ENCODE data around the gene RPS13. TPM values are rescaled to one million over a fixed set of nuclear protein-coding genes. Genes with fewer than 3 reads are reported as not detected.

The RPS13 gene
- total and polyA plus RNA-seq, 2 donors (not counting 1 experiment from before 2014, with no cell fraction given) = 1,411 to 1,599 TPM

GRCh38 chr11:17077240-17077519, 287 bp downstream of the RPS13 start:
- H3K4me1 ChIP-seq (ENCODE audit: control insufficient read depth in 2 of 2, insufficient read depth in 2 of 2, low read length in 2 of 2) = peaks cover 23 to 26% of the 10 kb centered on the region in 2 donors
- Mint-ChIP-seq H3K27me3 (no peaks in the 10 kb centered on the region), H3K9me3 (ENCODE audit: insufficient read depth) (no peaks in the 10 kb centered on the region), H3K4me3 (peak overlapping the region; percentile 89), H3K4me1 (peaks cover 39% of the 10 kb centered on the region), H3K27ac (peak overlapping the region; percentile 92)
- peaks cover 21% of the 10 kb centered on the region for H3K79me2 ChIP-seq (ENCODE audit: control insufficient read depth, insufficient read depth, low read length)
- H3K4me3 ChIP-seq (ENCODE audit: control extremely low read depth in 1 of 5, extremely low read depth in 1 of 5, insufficient read depth in 1 of 5, low read depth in 2 of 5, low read length in 4 of 5) = peak overlapping the region; percentile 60 to 97 (median 89)
- no peak for TF ChIP-seq CTCF (IDR thresholded peaks at IDR 0.05)
- TF ChIP-seq EZH2 (IDR thresholded peaks at IDR 0.05; ENCODE audit: borderline replicate concordance, insufficient read depth, low read depth, low read length, poor library complexity, severe bottlenecking) = no peak
- intact Hi-C loops (cut with micrococcal nuclease) = loop anchor here (1.0 to 5.0 kb wide), 7 partner anchors 131 to 1555 kb away; partner anchors contain the start of genes C11orf58, KCNJ11, NCR3LG1 and NUCB2
- H3K36me3 ChIP-seq (replicated peaks in 1 of 2; ENCODE audit: control extremely low read depth in 1 of 2, control insufficient read depth in 1 of 2, extremely low read depth in 1 of 2, insufficient read depth in 2 of 2, low read length in 1 of 2) = peaks cover 0 to 24% of the 10 kb centered on the region in 2 experiments
- peaks cover 4% of the 10 kb centered on the region for H4K20me1 ChIP-seq (ENCODE audit: control insufficient read depth, insufficient read depth, low read length, poor library complexity, severe bottlenecking)
- peak overlapping the region; percentile 94 for H3K9ac ChIP-seq (ENCODE audit: low read length)
- ATAC-seq (ENCODE audit: low read depth) (peak; percentile 13), DNase-seq (no peak)
- H3K27ac ChIP-seq (ENCODE audit: low read length in 2 of 2) = peak overlapping the region; percentile 94
- ChIA-PET POLR2A (interaction anchor here (0.6 to 1.7 kb wide), 5 partner anchors 131 to 936 kb away, joined by 3 to 14 read pairs (median 4); partner anchors contain the start of genes C11orf58 and PIK3C2A), CTCF (no interaction called here)
- H2AFZ ChIP-seq (ENCODE audit: insufficient read depth, low read depth, low read length, poor library complexity, severe bottlenecking) = peak overlapping the region; percentile 98
- H3K4me2 ChIP-seq (replicated peaks; ENCODE audit: low read depth, low read length, poor library complexity, severe bottlenecking) = peak overlapping the region; percentile 97
- 1% methylated on average over 14 of the region's 20 CpGs for WGBS (ENCODE audit: insufficient coverage)
- H3K27me3 ChIP-seq (replicated peaks in 1 of 4; ENCODE audit: control extremely low read depth in 1 of 4, control insufficient read depth in 3 of 4, insufficient read depth in 4 of 4, low read length in 3 of 4) = no peaks in the 10 kb centered on the region
- H3K9me3 ChIP-seq (ENCODE audit: control extremely low read depth in 1 of 3, control insufficient read depth in 2 of 3, insufficient read depth in 1 of 3, low read length in 2 of 3) = no peaks in the 10 kb centered on the region

GRCh38 chr11:17076517-17077239, 789 bp downstream of the RPS13 start:
- Mint-ChIP-seq H3K27me3 (no peaks in the 10 kb centered on the region), H3K9me3 (ENCODE audit: insufficient read depth) (no peaks in the 10 kb centered on the region), H3K27ac (peak overlapping the region; percentile 92), H3K4me1 (peaks cover 39% of the 10 kb centered on the region), H3K4me3 (peak overlapping the region; percentile 89)
- DNase-seq (no peak), ATAC-seq (ENCODE audit: low read depth) (no peak)
- Histone ChIP-seq H3K27ac (ENCODE audit: low read length in 2 of 2) (peak overlapping the region; percentile 94), H3K9me3 (ENCODE audit: control extremely low read depth in 1 of 3, control insufficient read depth in 2 of 3, insufficient read depth in 1 of 3, low read length in 2 of 3) (no peaks in the 10 kb centered on the region), H3K4me3 (ENCODE audit: control extremely low read depth in 1 of 5, extremely low read depth in 1 of 5, insufficient read depth in 1 of 5, low read depth in 2 of 5, low read length in 4 of 5) (peak overlapping the region; percentile 60 to 97 (median 89)), H3K79me2 (ENCODE audit: control insufficient read depth, insufficient read depth, low read length) (peaks cover 21% of the 10 kb centered on the region), H3K4me2 (replicated peaks; ENCODE audit: low read depth, low read length, poor library complexity, severe bottlenecking) (peak overlapping the region; percentile 97), H3K27me3 (replicated peaks in 1 of 4; ENCODE audit: control extremely low read depth in 1 of 4, control insufficient read depth in 3 of 4, insufficient read depth in 4 of 4, low read length in 3 of 4) (no peaks in the 10 kb centered on the region), H4K20me1 (ENCODE audit: control insufficient read depth, insufficient read depth, low read length, poor library complexity, severe bottlenecking) (peaks cover 4% of the 10 kb centered on the region), H2AFZ (ENCODE audit: insufficient read depth, low read depth, low read length, poor library complexity, severe bottlenecking) (peak overlapping the region; percentile 98), H3K36me3 (replicated peaks in 1 of 2; ENCODE audit: control extremely low read depth in 1 of 2, control insufficient read depth in 1 of 2, extremely low read depth in 1 of 2, insufficient read depth in 2 of 2, low read length in 1 of 2) (peaks cover 0 to 24% of the 10 kb centered on the region in 2 experiments), H3K4me1 (ENCODE audit: control insufficient read depth in 2 of 2, insufficient read depth in 2 of 2, low read length in 2 of 2) (peaks cover 23 to 26% of the 10 kb centered on the region in 2 donors), H3K9ac (ENCODE audit: low read length) (peak overlapping the region; percentile 94)
- WGBS (ENCODE audit: insufficient coverage) = 25% methylated on average over 11 of the region's 15 CpGs
- ChIA-PET CTCF (interaction anchor here (0.7 to 2.4 kb wide), 2 partner anchors 14 to 154 kb away, joined by 4 to 6 read pairs; no protein-coding TSS in a partner anchor), POLR2A (interaction anchor here (0.7 to 1.7 kb wide), 4 partner anchors 108 to 338 kb away, joined by 3 to 14 read pairs (median 4); partner anchors contain the start of genes C11orf58 and PIK3C2A)
- intact Hi-C loops (cut with micrococcal nuclease) = loop anchor here (1.0 to 5.0 kb wide), 7 partner anchors 132 to 1556 kb away; partner anchors contain the start of genes C11orf58, KCNJ11, NCR3LG1 and NUCB2
- TF ChIP-seq CTCF (IDR thresholded peaks at IDR 0.05) (no peak), EZH2 (IDR thresholded peaks at IDR 0.05; ENCODE audit: borderline replicate concordance, insufficient read depth, low read depth, low read length, poor library complexity, severe bottlenecking) (no peak)

Data from B cell (primary cell).